IMR-90 (cell line): ENCODE results near the gene ANKRD11. TPM values are rescaled to one million over a fixed set of nuclear protein-coding genes. Genes with fewer than 3 reads are reported as not detected.

Experiments used
- ATAC-seq: fragments of 200-7000 bp; cut with Tn5 transposase; 2 replicates; pipeline ENCODE4 v1.9.1; 2020; ENCODE audit warnings: low read depth, mild to moderate bottlenecking, moderate library complexity
- BruUV-seq: library from RNA; stranded (reverse); fragments of 400-500 nt; replicated peaks from 2 replicates; lab custom pipeline; 2021; lab: Mats Ljungman, UMichigan
- CTCF ChIA-PET: fragments of 300-600 bp; formaldehyde crosslinking; extraction: SDS; loops from one replicate; lab custom pipeline; 2021; ENCODE audit warnings: antibody characterized with exemption; lab: Yijun Ruan, JAX
- POLR2A ChIA-PET: fragments of 300-600 bp; sonication (Branson Sonifier 250); formaldehyde crosslinking; loops from one replicate; lab custom pipeline; 2022; ENCODE audit warnings: antibody characterized with exemption; ENCODE audit not compliant: unreplicated experiment; lab: Charles Lee
- DNase-seq: peaks from one replicate; pipeline ENCODE4 v3.0.0; 2013
- H2AFZ ChIP-seq: replicated peaks from 2 replicates; pipeline ENCODE3; 2013; ENCODE audit warnings: low read length, mild to moderate bottlenecking; ENCODE audit not compliant: poor library complexity
- H2AK5ac ChIP-seq: 2 replicates; pipeline ENCODE4 v1.6.1; 2013; ENCODE audit warnings: low read depth, low read length, inconsistent platforms
- H2AK9ac ChIP-seq: replicated peaks from 2 replicates; pipeline ENCODE3; 2013; ENCODE audit warnings: mild to moderate bottlenecking, low read depth, low read length, moderate library complexity; ENCODE audit not compliant: poor library complexity
- H2BK120ac ChIP-seq: 2 replicates; pipeline ENCODE4 v1.6.1; 2013; ENCODE audit warnings: low read depth, low read length, inconsistent platforms
- H2BK15ac ChIP-seq: 3 replicates; pipeline ENCODE4 v1.6.1; 2013; ENCODE audit warnings: low read depth, low read length, inconsistent platforms
- H2BK20ac ChIP-seq: 2 replicates; pipeline ENCODE4 v1.6.1; 2013; ENCODE audit warnings: low read depth, mild to moderate bottlenecking, inconsistent platforms, low read length, moderate library complexity
- H2BK5ac ChIP-seq: 2 replicates; pipeline ENCODE4 v1.6.1; 2013; ENCODE audit warnings: mild to moderate bottlenecking, low read depth, low read length, inconsistent platforms; ENCODE audit not compliant: poor library complexity, severe bottlenecking
- H3K14ac ChIP-seq: replicated peaks from 2 replicates; pipeline ENCODE4 v1.6.1; 2013; ENCODE audit warnings: low read depth, low read length, inconsistent platforms
- H3K18ac ChIP-seq: 2 replicates; pipeline ENCODE4 v1.6.1; 2013; ENCODE audit warnings: low read depth, low read length, control low read depth
- H3K23ac ChIP-seq: 2 replicates; pipeline ENCODE4 v1.6.1; 2013; ENCODE audit warnings: low read depth, low read length, inconsistent platforms
- H3K27ac ChIP-seq: 2 replicates; pipeline ENCODE4 v1.5.1; 2013; ENCODE audit warnings: mild to moderate bottlenecking, control low read depth, low read length; ENCODE audit not compliant: insufficient read depth
- H3K27me3 ChIP-seq: 2 replicates; pipeline ENCODE4 v1.6.1; 2013; ENCODE audit warnings: low read length; ENCODE audit not compliant: control insufficient read depth, insufficient read depth
- H3K36me3 ChIP-seq: 2 replicates; pipeline ENCODE4 v1.6.1; 2013; ENCODE audit warnings: low read length, mixed read lengths; ENCODE audit not compliant: control insufficient read depth, insufficient read depth
- H3K4ac ChIP-seq: 2 replicates; pipeline ENCODE4 v1.6.1; 2013; ENCODE audit warnings: low read depth, low read length, inconsistent platforms
- H3K4me1 ChIP-seq: 2 replicates; pipeline ENCODE4 v1.6.1; 2013; ENCODE audit warnings: low read length, mixed read lengths; ENCODE audit not compliant: control insufficient read depth, insufficient read depth
- H3K4me2 ChIP-seq: 2 replicates; pipeline ENCODE4 v1.6.1; 2013; ENCODE audit warnings: low read depth, mild to moderate bottlenecking, control low read depth, low read length, moderate library complexity
- H3K4me3 ChIP-seq: 2 replicates; pipeline ENCODE4 v1.5.1; 2013; ENCODE audit warnings: low read depth, mild to moderate bottlenecking, control low read depth, low read length, moderate library complexity; ENCODE audit not compliant: insufficient read depth
- H3K56ac ChIP-seq: 2 replicates; pipeline ENCODE4 v1.6.1; 2013; ENCODE audit warnings: low read length, inconsistent platforms; ENCODE audit not compliant: insufficient read depth; ENCODE audit errors: extremely low read depth
- H3K79me1 ChIP-seq, 2 experiments: 2 replicates each; pipeline ENCODE4 v1.6.1; 2013; ENCODE audit warnings: low read length in 2 of 2, inconsistent platforms in 1 of 2, low read depth in 1 of 2
- H3K9ac ChIP-seq: 2 replicates; pipeline ENCODE4 v1.6.1; 2013; ENCODE audit warnings: low read depth, low read length, control low read depth
- H3K9me1 ChIP-seq: 2 replicates; pipeline ENCODE4 v1.6.1; 2013; ENCODE audit warnings: low read length, inconsistent platforms; ENCODE audit not compliant: insufficient read depth
- H3K9me3 ChIP-seq: 2 replicates; pipeline ENCODE4 v1.6.1; 2013; ENCODE audit warnings: low read length; ENCODE audit not compliant: control insufficient read depth, insufficient read depth
- H4K20me1 ChIP-seq: 2 replicates; pipeline ENCODE4 v1.6.1; 2013; ENCODE audit warnings: low read length, inconsistent platforms; ENCODE audit not compliant: insufficient read depth
- H4K5ac ChIP-seq: 2 replicates; pipeline ENCODE4 v1.6.1; 2013; ENCODE audit warnings: mild to moderate bottlenecking, low read depth, low read length, control low read depth
- H4K8ac ChIP-seq, 2 experiments: 2 replicates each; pipeline ENCODE4 v1.6.1; 2013; ENCODE audit warnings: low read depth in 2 of 2, low read length in 2 of 2, control low read depth in 1 of 2, inconsistent platforms in 1 of 2
- H4K91ac ChIP-seq: 2 replicates; pipeline ENCODE4 v1.6.1; 2013; ENCODE audit warnings: low read depth, low read length, inconsistent platforms; ENCODE audit not compliant: insufficient read depth
- BHLHE40 ChIP-seq: fragments of 150-350 bp; IDR thresholded peaks from 2 replicates; pipeline ENCODE4 v1.6.1; 2016; ENCODE audit warnings: mild to moderate bottlenecking, low read depth, low read length
- CEBPB ChIP-seq: IDR thresholded peaks from 2 replicates; pipeline ENCODE4 v1.6.1; 2012; ENCODE audit warnings: low read depth, low read length, improper control_type of control experiment
- CHD1 ChIP-seq: IDR thresholded peaks from 2 replicates; pipeline ENCODE4 v1.6.1; 2012; ENCODE audit warnings: low read depth, low read length, improper control_type of control experiment
- CTCF ChIP-seq: conservative IDR thresholded peaks from 2 replicates; pipeline ENCODE4 v1.5.1; 2012; ENCODE audit warnings: mild to moderate bottlenecking, low read depth, low read length, improper control_type of control experiment
- ELK1 ChIP-seq: fragments of 150-350 bp; IDR thresholded peaks from 2 replicates; pipeline ENCODE4 v1.6.1; 2016; ENCODE audit warnings: low read depth, mild to moderate bottlenecking, low read length, moderate library complexity, borderline replicate concordance
- FOS ChIP-seq: fragments of 150-350 bp; IDR thresholded peaks from 2 replicates; pipeline ENCODE4 v1.6.1; 2016; ENCODE audit warnings: low read depth, low read length
- MAFK ChIP-seq: IDR thresholded peaks from 2 replicates; pipeline ENCODE4 v1.6.1; 2012; ENCODE audit warnings: low read depth, low read length, improper control_type of control experiment
- MAZ ChIP-seq: IDR thresholded peaks from 2 replicates; pipeline ENCODE4 v1.6.1; 2012; ENCODE audit warnings: low read depth, mild to moderate bottlenecking, low read length, improper control_type of control experiment, moderate library complexity, borderline replicate concordance
- MXI1 ChIP-seq: IDR thresholded peaks from 2 replicates; pipeline ENCODE4 v1.6.1; 2012; ENCODE audit warnings: low read depth, mild to moderate bottlenecking, low read length, moderate library complexity, borderline replicate concordance
- NFE2L2 ChIP-seq: fragments of 150-350 bp; IDR thresholded peaks from 2 replicates; pipeline ENCODE4 v1.6.1; 2016; ENCODE audit warnings: low read depth, mild to moderate bottlenecking, low read length
- POLR2A ChIP-seq: IDR thresholded peaks from 2 replicates; pipeline ENCODE4 v1.6.1; 2012; ENCODE audit warnings: mild to moderate bottlenecking, low read depth, low read length
- RAD21 ChIP-seq: IDR thresholded peaks from 2 replicates; pipeline ENCODE4 v1.6.1; 2012; ENCODE audit warnings: low read length, improper control_type of control experiment
- RCOR1 ChIP-seq: IDR thresholded peaks from 2 replicates; pipeline ENCODE4 v1.6.1; 2012; ENCODE audit warnings: mild to moderate bottlenecking, low read length, improper control_type of control experiment; ENCODE audit not compliant: insufficient replicate concordance
- RFX5 ChIP-seq: IDR thresholded peaks from 2 replicates; pipeline ENCODE4 v1.8.0; 2012; ENCODE audit warnings: low read depth, mild to moderate bottlenecking, low read length, moderate library complexity
- SMC3 ChIP-seq: fragments of 150-350 bp; IDR thresholded peaks from 2 replicates; pipeline ENCODE4 v1.6.1; 2016; ENCODE audit warnings: low read depth, mild to moderate bottlenecking, antibody characterized with exemption, low read length, moderate library complexity
- WGBS, 2 experiments: methylation state at CpG; one replicate each; pipeline versions ENCODE4 v1.1.5 to v1.1.7; 2013; ENCODE audit warnings: missing lambda C conversion rate in 2 of 2; ENCODE audit not compliant: insufficient read length in 1 of 2; ENCODE audit errors: extremely low coverage in 2 of 2; 5-methylcytosine and 5-hydroxymethylcytosine counted together
- dilution Hi-C: fragments of 300-500 bp; cut with HindIII; formaldehyde crosslinking; loops from one replicate; pipeline ENCODE4 v1.14.3; 2018; ENCODE audit warnings: low sequenced_read_pairs; ENCODE audit not compliant: unreplicated experiment
- in situ Hi-C: fragments of 300-500 bp; cut with MboI; formaldehyde crosslinking; loops from 3 replicates; pipeline ENCODE4 v1.14.3; 2019; ENCODE audit warnings: low sequenced_read_pairs, inconsistent platforms, mixed read lengths
- intact Hi-C: fragments of 100-400 bp; cut with micrococcal nuclease; formaldehyde crosslinking; loops from 2 replicates; pipeline ENCODE4 v1.10.0; 2022
- polyA plus RNA-seq, 3 experiments: library from polyadenylated mRNA; depleted of rRNA; stranded (reverse); fragments of >200 nt; gene quantifications; 2 replicates each; pipeline ENCODE4 v1.2.3, GENCODE V29; 2012; ENCODE audit warnings: low replicate concordance in 1 of 3
- total RNA-seq: library from RNA; depleted of rRNA; stranded (reverse); fragments of >200 nt; gene quantifications from 2 replicates; pipeline ENCODE4 v1.2.3, GENCODE V29; 2012
- TF ChIP-seq, protein P1 (sequence below): fragments of 150-350 bp; IDR thresholded peaks from 2 replicates; pipeline ENCODE4 v1.6.1; 2017; ENCODE audit warnings: mild to moderate bottlenecking, antibody characterized with exemption, low read length, low read depth

ANKRD11 gene
- total and polyA plus RNA-seq, 2 of the 4 experiments (the other 2 are of a cell fraction): 46.8 to 71.9 TPM

- Histone ChIP-seq H3K36me3 (peaks cover 75% of the 10 kb centered on the region), H3K9me1 (no peaks in the 10 kb centered on the region; the same call in 1 of the 2 replicates), H2AK9ac (no peak overlapping the region), H4K5ac (no peak overlapping the region), H3K4me2 (no peak overlapping the region), H3K23ac (no peak overlapping the region), H2BK15ac (no peak overlapping the region), H4K20me1 (peaks cover 41% of the 10 kb centered on the region), H3K79me1 (peaks cover 20 to 74% of the 10 kb centered on the region in 2 experiments), H2BK5ac (no peak overlapping the region), H2AK5ac (no peak overlapping the region), H3K18ac (no peak overlapping the region), H4K91ac (no peak overlapping the region), H2AFZ (no peak overlapping the region), H3K56ac (no peak overlapping the region), H4K8ac (no peak overlapping the region), H3K4me3 (no peak overlapping the region), H3K27ac (no peak overlapping the region), H3K4ac (no peak overlapping the region), H3K4me1 (no peaks in the 10 kb centered on the region), H3K9me3 (no peaks in the 10 kb centered on the region), H2BK120ac (no peak overlapping the region), H3K27me3 (no peaks in the 10 kb centered on the region), H3K14ac (no peak overlapping the region), H2BK20ac (no peak overlapping the region), H3K9ac (no peak overlapping the region)
- ChIA-PET POLR2A (no interaction called here), CTCF (no interaction called here)
- dilution Hi-C loops (no loop called here), intact Hi-C loops (no loop called here), in situ Hi-C loops (no loop called here)
- WGBS, 2 experiments: 94% methylated on average over 24 of the region's 32 CpGs; no CpG with 5 or more reads in 1 of the 2 experiments
- no peak for TF ChIP-seq POLR2A
- no peak for TF ChIP-seq RCOR1
- no peak for TF ChIP-seq BHLHE40
- no peak for TF ChIP-seq CTCF
- TF ChIP-seq MAFK: no peak
- TF ChIP-seq RAD21: no peak
- TF ChIP-seq MXI1: no peak
- TF ChIP-seq RFX5: no peak
- no peak for TF ChIP-seq FOS
- TF ChIP-seq ELK1: no peak
- no peak for TF ChIP-seq MAZ
- TF ChIP-seq SMC3: no peak
- no peak for TF ChIP-seq CHD1
- no peak for TF ChIP-seq NFE2L2
- no peak for TF ChIP-seq CEBPB
- TF ChIP-seq, protein P1, sequence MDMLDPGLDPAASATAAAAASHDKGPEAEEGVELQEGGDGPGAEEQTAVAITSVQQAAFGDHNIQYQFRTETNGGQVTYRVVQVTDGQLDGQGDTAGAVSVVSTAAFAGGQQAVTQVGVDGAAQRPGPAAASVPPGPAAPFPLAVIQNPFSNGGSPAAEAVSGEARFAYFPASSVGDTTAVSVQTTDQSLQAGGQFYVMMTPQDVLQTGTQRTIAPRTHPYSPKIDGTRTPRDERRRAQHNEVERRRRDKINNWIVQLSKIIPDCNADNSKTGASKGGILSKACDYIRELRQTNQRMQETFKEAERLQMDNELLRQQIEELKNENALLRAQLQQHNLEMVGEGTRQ: no peak
- ATAC-seq (no peak), DNase-seq (no peak)
- no TSS peak for BruUV-seq
Observed at GRCh38 chr16:89523680-89524344, 33.5 kb upstream of the ANKRD11 start.
